Stimulated activated CD4-positive, alpha-beta T cell treated with anti-CD3 and anti-CD28 coated beads, Interleukin-15, amount 100 ng/mL, for 1 hour (primary cell): ENCODE measurements around the gene FLACC1.
A peak's percentile ranks its signal among the peaks of the same experiment; 100 is the strongest.
"Not testable (repeated sequence)": the region's sequence is repeated elsewhere in the genome, so short reads cannot be mapped to it uniquely, and the experiment has no call there.

Source experiments
- DNase-seq, 2 donors: peaks; one replicate each; pipeline ENCODE4 v3.0.0-alpha.2; 2020; ENCODE audit warnings: low read depth in 1 of 2, low spot score in 1 of 2

Gene FLACC1

GRCh38 chr2:201257956-201258665, 99.0 kb downstream of the FLACC1 start:
- DNase-seq: peak; percentile 52 to 86

- DNase-seq: no peak
These were observed 99.7 kb downstream of the FLACC1 start for GRCh38 chr2:201257381-201257955.

- DNase-seq: no peak
These were observed 101.1 kb downstream of the FLACC1 start for GRCh38 chr2:201256082-201256481.

- DNase-seq: no peak
These were observed 101.6 kb downstream of the FLACC1 start for GRCh38 chr2:201255408-201256033.

- DNase-seq: no peak
These were observed 102.9 kb downstream of the FLACC1 start for GRCh38 chr2:201254081-201254730.

- no peak for DNase-seq
These were observed 106.4 kb downstream of the FLACC1 start for GRCh38 chr2:201250741-201251140.

GRCh38 chr2:201249889-201250288, 107.3 kb downstream of the FLACC1 start:
- DNase-seq: no peak

GRCh38 chr2:201248288-201248844, 108.8 kb downstream of the FLACC1 start:
- DNase-seq: no peak

- DNase-seq: no peak
These were observed 110.9 kb downstream of the FLACC1 start for GRCh38 chr2:201246280-201246679.

- no peak for DNase-seq
These were observed 112.3 kb downstream of the FLACC1 start for GRCh38 chr2:201244829-201245228.

GRCh38 chr2:201242571-201243277, 114.4 kb downstream of the FLACC1 start:
- DNase-seq: no peak

GRCh38 chr2:201239167-201239935, 117.8 kb downstream of the FLACC1 start:
- not testable (repeated sequence) for DNase-seq
